HepG2 (cell line): ENCODE measurements around the gene IMPDH2. TPM values are rescaled to one million over a fixed set of nuclear protein-coding genes. Genes with fewer than 3 reads are reported as not detected.

ENCODE experiments used
- ATAC-seq: fragments of 200-7000 bp; cut with Tn5 transposase; 3 replicates; pipeline ENCODE4 v1.9.1; 2020; ENCODE audit warnings: mild to moderate bottlenecking, moderate library complexity
- BruUV-seq: library from RNA; stranded (reverse); fragments of 400-500 nt; replicated peaks from 2 replicates; lab custom pipeline; 2021; lab: Mats Ljungman, UMichigan
- CTCF ChIA-PET: fragments of 300-600 bp; formaldehyde crosslinking; extraction: SDS; loops from one replicate; lab custom pipeline; 2021; ENCODE audit warnings: low total read pairs, inconsistent platforms, low intra/inter-chr PET ratio; lab: Yijun Ruan, JAX
- POLR2A ChIA-PET: fragments of 350-600 bp; sonication (Branson Sonifier 250); formaldehyde crosslinking; loops from one replicate; lab custom pipeline; 2020; ENCODE audit warnings: antibody characterized with exemption, inconsistent platforms; lab: Yijun Ruan, JAX
- DNase-seq: peaks from one replicate; pipeline ENCODE4 v3.0.0-alpha.2; 2015; ENCODE audit warnings: low spot score
- FAIRE-seq: peaks from 3 replicates; lab custom pipeline; 2011; peaks lifted over from hg19 to GRCh38; lab: Jason Lieb, UNC
- H2AFZ ChIP-seq: one replicate; pipeline ENCODE4 v1.6.1; 2011; ENCODE audit warnings: low read length, inconsistent platforms
- H3K27ac ChIP-seq: fragments of 300-600 bp; 3 replicates; pipeline ENCODE4 v1.8.0; 2011; ENCODE audit warnings: mixed run types, mild to moderate bottlenecking, mixed read lengths, low read length, inconsistent platforms; ENCODE audit not compliant: insufficient read depth; ENCODE audit errors: extremely low read length
- H3K27me3 ChIP-seq, 2 experiments: fragments of 200-600 bp in 1 of 2; 2 replicates in 1 of 2; 3 replicates in 1 of 2; pipeline versions ENCODE4 v1.6.0 to v1.8.0; 2011; ENCODE audit warnings: low read length in 2 of 2, mild to moderate bottlenecking in 2 of 2, moderate library complexity in 2 of 2, inconsistent platforms in 1 of 2; ENCODE audit not compliant: insufficient read depth in 2 of 2, control insufficient read depth in 1 of 2
- H3K36me3 ChIP-seq, 2 experiments: fragments of 200-600 bp in 1 of 2; replicated peaks in 1 of 2; 2 replicates in 1 of 2; 3 replicates in 1 of 2; pipeline versions ENCODE4 v1.5.1 to v1.8.0; 2011; ENCODE audit warnings: low read length in 2 of 2, inconsistent platforms in 1 of 2; ENCODE audit not compliant: insufficient read depth in 2 of 2, control insufficient read depth in 1 of 2
- H3K4me1 ChIP-seq: 2 replicates; pipeline ENCODE4 v1.5.1; 2012; ENCODE audit warnings: low read length, inconsistent platforms; ENCODE audit not compliant: insufficient read depth
- H3K4me2 ChIP-seq: 2 replicates; pipeline ENCODE4 v1.6.0; 2011; ENCODE audit warnings: low read depth, low read length, inconsistent platforms
- H3K4me3 ChIP-seq, 3 experiments: fragments of 200-600 bp in 1 of 3; sonication (generic), shearing (Covaris generic) in 1 of 3; replicated peaks in 1 of 3; 2 replicates each; pipeline ENCODE4 v1.5.1; 2011 to 2016; ENCODE audit warnings: low read length in 3 of 3, inconsistent platforms in 2 of 3, low read depth in 2 of 3, mild to moderate bottlenecking in 2 of 3, control low read depth in 1 of 3, mixed read lengths in 1 of 3; ENCODE audit not compliant: insufficient read depth in 1 of 3
- H3K79me2 ChIP-seq: one replicate; pipeline ENCODE4 v1.6.1; 2011; ENCODE audit warnings: low read length, inconsistent platforms; ENCODE audit not compliant: insufficient read depth
- H3K9ac ChIP-seq: 2 replicates; pipeline ENCODE4 v1.6.0; 2011; ENCODE audit warnings: mild to moderate bottlenecking, low read depth, low read length, inconsistent platforms; ENCODE audit not compliant: insufficient read depth
- H3K9me3 ChIP-seq: 2 replicates; pipeline ENCODE4 v1.5.1; 2012; ENCODE audit warnings: mild to moderate bottlenecking, low read length
- H4K20me1 ChIP-seq: 2 replicates; pipeline ENCODE4 v1.6.0; 2011; ENCODE audit warnings: inconsistent platforms, mild to moderate bottlenecking, low read length, moderate library complexity; ENCODE audit not compliant: insufficient read depth
- AGO2 ChIP-seq: fragments of 200-400 bp; formaldehyde crosslinking; optimal IDR thresholded peaks from 2 replicates; pipeline ENCODE3; 2017; ENCODE audit warnings: mild to moderate bottlenecking, low read depth, low read length, moderate library complexity
- DNMT3B ChIP-seq: conservative IDR thresholded peaks from 2 replicates; pipeline ENCODE4 v1.6.1; 2016; ENCODE audit warnings: missing biosample characterization, control low read depth
- HDAC1 ChIP-seq: sonication (generic); formaldehyde crosslinking; IDR thresholded peaks from 2 replicates; pipeline ENCODE4 v1.5.1; 2020; ENCODE audit warnings: mild to moderate bottlenecking, missing genetic modification reagents
- ZBTB21 ChIP-seq: sonication (generic); formaldehyde crosslinking; IDR thresholded peaks from 2 replicates; pipeline ENCODE4 v1.4.0; 2020; ENCODE audit warnings: missing genetic modification reagents
- ZBTB3 ChIP-seq: sonication (generic); formaldehyde crosslinking; IDR thresholded peaks from 2 replicates; pipeline ENCODE4 v1.4.0; 2020; ENCODE audit warnings: low read depth, mild to moderate bottlenecking, moderate library complexity, missing genetic modification reagents, borderline replicate concordance
- ZBTB40 ChIP-seq, 2 experiments: fragments of 450-650 bp in 1 of 2; sonication (generic) in 1 of 2; formaldehyde crosslinking in 1 of 2; IDR thresholded peaks; 2 replicates each; pipeline versions ENCODE4 v1.6.1 to v1.8.0; 2016 to 2022; ENCODE audit warnings: antibody characterized with exemption in 1 of 2, mild to moderate bottlenecking in 1 of 2, missing genetic modification reagents in 1 of 2
- ZNF333 ChIP-seq: sonication (generic); formaldehyde crosslinking; IDR thresholded peaks from 2 replicates; pipeline ENCODE4 v1.4.0; 2020; ENCODE audit warnings: mild to moderate bottlenecking, missing genetic modification reagents, borderline replicate concordance
- ZNF788 ChIP-seq: sonication (generic); formaldehyde crosslinking; IDR thresholded peaks from 2 replicates; pipeline ENCODE4 v1.5.0; 2020; ENCODE audit warnings: mild to moderate bottlenecking, missing genetic modification reagents, borderline replicate concordance
- ZNF800 ChIP-seq: sonication (generic); formaldehyde crosslinking; IDR thresholded peaks from 2 replicates; pipeline ENCODE4 v1.4.0; 2020; ENCODE audit warnings: missing genetic modification reagents
- WGBS: methylation state at CpG from one replicate; pipeline ENCODE4 v1.1.6; 2017; ENCODE audit warnings: low lambda C conversion rate; 5-methylcytosine and 5-hydroxymethylcytosine counted together
- in situ Hi-C: cut with HindIII; loops from 2 replicates; pipeline ENCODE4 v1.10.0; 2017; ENCODE audit warnings: low pct_unique_long_range_greater_than_20kb; ENCODE audit not compliant: extremely low pct_ligation_motif_present
- intact Hi-C: fragments of 100-400 bp; cut with micrococcal nuclease; formaldehyde crosslinking; loops from one replicate; pipeline ENCODE4 v1.10.0; 2022; ENCODE audit not compliant: unreplicated experiment
- polyA plus RNA-seq, 8 experiments: library from polyadenylated mRNA; depleted of rRNA in 3 of 8; stranded (reverse) in 7 of 8; unstranded in 1 of 8; fragments of >200 nt; fragmentation: Illumina TruSeq in 4 of 8; extraction: Trizol in 4 of 8; gene quantifications; 2 replicates each; pipeline versions ENCODE4 v1.2.1 to v1.2.3, GENCODE V29; 2011 to 2016; ENCODE audit warnings: low read depth in 4 of 8, missing spikeins in 1 of 8, mixed read lengths in 1 of 8; ENCODE audit not compliant: insufficient read depth in 1 of 8
- total RNA-seq, 5 experiments: library from RNA; depleted of rRNA; stranded (reverse); fragments of >200 nt; fragmentation: Illumina TruSeq; extraction: Trizol; gene quantifications; 2 replicates each; pipeline ENCODE4 v1.2.3, GENCODE V29; 2016; ENCODE audit warnings: low read depth in 1 of 5
- TF ChIP-seq, protein P1 (sequence below): sonication (generic); formaldehyde crosslinking; IDR thresholded peaks from 2 replicates; pipeline ENCODE4 v1.5.1; 2020; ENCODE audit warnings: mild to moderate bottlenecking, missing genetic modification reagents, borderline replicate concordance

The IMPDH2 gene
- total and polyA plus RNA-seq, 2 of the 13 experiments (the other 11 are each of a cell fraction or from before 2014, with no cell fraction given) = 248 to 260 TPM

- peaks cover 23% of the 10 kb centered on the region for H3K4me1 ChIP-seq
- no peak overlapping the region for H2AFZ ChIP-seq
- in situ Hi-C loops (no loop called here), intact Hi-C loops (loop anchor here (2.0 kb wide), 1 partner anchor 28 kb away; no protein-coding TSS in a partner anchor)
- BruUV-seq = no TSS peak
- ChIA-PET POLR2A (interaction anchor here (1.7 to 12.8 kb wide), 3 partner anchors 7 to 14 kb away, joined by 8 to 280 read pairs (median 10); partner anchors contain the start of genes DALRD3, IMPDH2, NDUFAF3 and WDR6), CTCF (interaction anchor here (1.5 kb wide), 1 partner anchor 27 kb away, joined by 12 read pairs; no protein-coding TSS in a partner anchor)
- peaks cover 20 to 48% of the 10 kb centered on the region in 2 experiments for H3K36me3 ChIP-seq
- WGBS = 90% methylated on average over 8 of the region's 8 CpGs
- no peaks in the 10 kb centered on the region for H3K27me3 ChIP-seq
- H3K4me2 ChIP-seq = no peak overlapping the region
- DNase-seq (no peak), ATAC-seq (no peak), FAIRE-seq (no peak)
- no peak overlapping the region for H3K4me3 ChIP-seq
- H3K79me2 ChIP-seq = peaks cover 21% of the 10 kb centered on the region
- H3K27ac ChIP-seq = no peak overlapping the region
- no peak overlapping the region for H3K9ac ChIP-seq
- H3K9me3 ChIP-seq = no peaks in the 10 kb centered on the region
- H4K20me1 ChIP-seq = peaks cover 26% of the 10 kb centered on the region; the same call in 1 of the 2 replicates
- TF ChIP-seq ZNF800 (CRISPR knock-in tag) (no peak), DNMT3B (CRISPR knock-in tag) (no peak), ZNF333 (CRISPR knock-in tag) (no peak), ZBTB3 (CRISPR knock-in tag) (no peak), ZBTB21 (CRISPR knock-in tag) (no peak), ZBTB40 (IDR thresholded peaks at IDR 0.05) (no peak), ZBTB40 (CRISPR knock-in tag; IDR thresholded peaks at IDR 0.05) (0 out of 2 replicates have a peak, but pooled peaks have one; percentile 20), AGO2 (peak; percentile 82), HDAC1 (CRISPR knock-in tag) (no peak), ZNF788 (0 out of 2 replicates have a peak, but pooled peaks have one; percentile 40)
- TF ChIP-seq, protein P1, sequence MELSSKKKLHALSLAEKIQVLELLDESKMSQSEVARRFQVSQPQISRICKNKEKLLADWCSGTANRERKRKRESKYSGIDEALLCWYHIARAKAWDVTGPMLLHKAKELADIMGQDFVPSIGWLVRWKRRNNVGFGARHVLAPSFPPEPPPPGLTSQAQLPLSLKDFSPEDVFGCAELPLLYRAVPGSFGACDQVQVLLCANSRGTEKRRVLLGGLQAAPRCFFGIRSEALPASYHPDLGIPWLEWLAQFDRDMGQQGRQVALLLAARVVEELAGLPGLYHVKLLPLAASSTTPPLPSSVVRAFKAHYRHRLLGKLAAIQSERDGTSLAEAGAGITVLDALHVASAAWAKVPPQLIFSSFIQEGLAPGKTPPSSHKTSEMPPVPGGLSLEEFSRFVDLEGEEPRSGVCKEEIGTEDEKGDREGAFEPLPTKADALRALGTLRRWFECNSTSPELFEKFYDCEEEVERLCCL (CRISPR knock-in tag) = no peak
Observed at GRCh38 chr3:49015072-49015471, 14.1 kb downstream of the IMPDH2 start.
